GM12891 (cell line): ENCODE measurements around the gene AUH.

Experiments used
- POLR2A ChIP-seq: IDR thresholded peaks from 2 replicates; pipeline ENCODE4 v1.6.1; 2011; ENCODE audit warnings: low read depth, low read length, control low read depth
- POLR2AphosphoS5 ChIP-seq: IDR thresholded peaks from 2 replicates; pipeline ENCODE4 v1.6.1; 2011; ENCODE audit warnings: low read depth, low read length, control low read depth

- no peak for TF ChIP-seq POLR2AphosphoS5
- TF ChIP-seq POLR2A = no peak
Observed at GRCh38 chr9:91196103-91196950, 165.4 kb downstream of the AUH start.
